Lung (tissue), 12 donors: ENCODE data around the gene LUZP1. TPM values are rescaled to one million over a fixed set of nuclear protein-coding genes. Genes with fewer than 3 reads are reported as not detected.

Source experiments
- ATAC-seq: fragments of 200-7000 bp; cut with Tn5 transposase; one replicate; pipeline ENCODE4 v1.9.1; 2020; ENCODE audit warnings: moderate number of reproducible peaks; ENCODE audit not compliant: insufficient read depth, low FRiP score
- DNase-seq, 3 donors: peaks; one replicate each; pipeline ENCODE4 v3.0.0-alpha.2; 2013 to 2017
- H3K27ac ChIP-seq, 2 donors: one replicate each; pipeline ENCODE4 v1.5.1; 2013; ENCODE audit warnings: mild to moderate bottlenecking in 2 of 2, moderate library complexity in 2 of 2, control low read depth in 1 of 2, inconsistent platforms in 1 of 2, low read depth in 1 of 2, low read length in 1 of 2
- H3K27me3 ChIP-seq, 3 donors: one replicate each; pipeline ENCODE4 v1.5.1; 2013; ENCODE audit warnings: low read length in 2 of 3; ENCODE audit not compliant: control insufficient read depth in 3 of 3, insufficient read depth in 3 of 3
- H3K36me3 ChIP-seq, 4 donors: one replicate each; pipeline ENCODE4 v1.5.1; 2013; ENCODE audit warnings: low read length in 4 of 4, mild to moderate bottlenecking in 1 of 4, moderate library complexity in 1 of 4; ENCODE audit not compliant: control insufficient read depth in 4 of 4, insufficient read depth in 4 of 4
- H3K4me1 ChIP-seq, 5 donors: one replicate each; pipeline ENCODE4 v1.5.1; 2013; ENCODE audit warnings: low read length in 5 of 5, mild to moderate bottlenecking in 2 of 5, moderate library complexity in 1 of 5; ENCODE audit not compliant: control insufficient read depth in 5 of 5, insufficient read depth in 5 of 5
- H3K4me3 ChIP-seq: one replicate; pipeline ENCODE4 v1.5.1; 2013; ENCODE audit warnings: mild to moderate bottlenecking, control low read depth, moderate library complexity
- H3K9ac ChIP-seq, 2 donors: one replicate each; pipeline ENCODE4 v1.5.1; 2013; ENCODE audit warnings: low read length in 2 of 2, control low read depth in 1 of 2; ENCODE audit not compliant: insufficient read depth in 1 of 2
- H3K9me3 ChIP-seq, 4 donors: one replicate each; pipeline ENCODE4 v1.5.1; 2013; ENCODE audit warnings: low read length in 3 of 4, mild to moderate bottlenecking in 1 of 4, moderate library complexity in 1 of 4; ENCODE audit not compliant: control insufficient read depth in 4 of 4, insufficient read depth in 3 of 4
- CTCF ChIP-seq: IDR thresholded peaks from 2 replicates; pipeline ENCODE4 v1.5.1; 2012; ENCODE audit warnings: mild to moderate bottlenecking; ENCODE audit errors: control extremely low read depth, extremely low read depth
- WGBS, 2 donors: extraction: QIAGEN DNeasy Blood & Tissue Kit; methylation state at CpG; one replicate each; pipeline ENCODE4 v1.1.7; 2013; 5-methylcytosine and 5-hydroxymethylcytosine counted together
- polyA plus RNA-seq, 2 donors: library from polyadenylated mRNA; stranded (reverse); fragments of 200-250 nt; gene quantifications; one replicate each; pipeline ENCODE4 v1.2.1, GENCODE V29; 2013
- total RNA-seq, 2 donors: library from RNA; depleted of rRNA in 1 of 2; stranded (reverse); fragments of >200 nt in 1 of 2; gene quantifications; one replicate each; pipeline ENCODE4 v1.2.1, GENCODE V29; 2014 to 2021
- donor health status: control.
- donor health status: control.
- donor health status: Bipolar disorder and iron deficiency.
- donor health status: healthy.
- donor health status: DM: yes; HTN: yes; CAD: no.

Gene LUZP1
- total and polyA plus RNA-seq, 4 donors: 4.0 to 27.5 (median 17.7) TPM

DNA sequence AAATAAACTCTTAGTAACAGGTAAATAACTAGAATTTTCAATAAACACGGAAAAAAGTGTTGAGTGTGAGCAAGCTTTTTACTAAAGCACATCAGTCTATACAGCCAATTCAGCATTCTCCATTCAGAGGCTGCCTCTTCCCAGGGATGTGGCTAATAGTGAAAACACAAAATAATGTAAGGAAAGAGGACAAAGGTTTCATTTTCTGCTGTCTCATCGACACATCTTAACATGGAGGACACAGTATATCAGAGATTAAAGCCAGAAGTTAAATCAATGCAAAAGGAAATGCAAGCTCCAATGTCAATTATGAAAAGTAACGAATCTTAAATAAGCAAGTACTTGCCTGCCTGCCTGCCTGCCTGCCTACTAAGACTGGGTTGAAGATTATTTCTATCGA, 43.2 kb downstream of the LUZP1 start:
- Histone ChIP-seq H3K27ac (no peak overlapping the region), H3K9me3 (no peaks in the 10 kb centered on the region), H3K9ac (no peak overlapping the region), H3K4me1 (peaks cover 4 to 39% (median 13%) of the 10 kb centered on the region in 5 donors), H3K36me3 (no peaks in the 10 kb centered on the region), H3K4me3 (no peak overlapping the region), H3K27me3 (no peaks in the 10 kb centered on the region)
- DNase-seq: no peak
- TF ChIP-seq CTCF: no peak
- WGBS, 2 donors: 82 to 90% methylated on average over 4 of the region's 4 CpGs
- no peak for ATAC-seq

- peaks cover 7 to 45% (median 13%) of the 10 kb centered on the region in 5 donors for H3K4me1 ChIP-seq
- H3K27me3 ChIP-seq: no peaks in the 10 kb centered on the region
- TF ChIP-seq CTCF: no peak
- ATAC-seq (no peak), DNase-seq (no peak)
- no peak overlapping the region for H3K9ac ChIP-seq
- 93 to 96% methylated on average over 4 of the region's 4 CpGs for WGBS, 2 donors
- H3K36me3 ChIP-seq: no peaks in the 10 kb centered on the region
- no peak overlapping the region for H3K4me3 ChIP-seq
- no peaks in the 10 kb centered on the region for H3K9me3 ChIP-seq
- no peak overlapping the region for H3K27ac ChIP-seq
Observed at GRCh38 chr1:23124259-23125026, 44.2 kb downstream of the LUZP1 start.

GRCh38 chr1:23123528-23123927, 45.1 kb downstream of the LUZP1 start:
- Histone ChIP-seq H3K27me3 (no peaks in the 10 kb centered on the region), H3K4me3 (no peak overlapping the region), H3K4me1 (peaks cover 7 to 51% (median 13%) of the 10 kb centered on the region in 5 donors), H3K9me3 (no peaks in the 10 kb centered on the region), H3K36me3 (no peaks in the 10 kb centered on the region), H3K27ac (no peak overlapping the region), H3K9ac (no peak overlapping the region)
- no peak for DNase-seq
- no peak for ATAC-seq
- no peak for TF ChIP-seq CTCF
